H1 (cell line): Measurements from ENCODE around the gene PTPA. TPM values are rescaled to one million over a fixed set of nuclear protein-coding genes. Genes with fewer than 3 reads are reported as not detected.

Experiments
- CHD2 ChIP-seq: IDR thresholded peaks from 2 replicates; pipeline ENCODE4 v1.6.1; 2012; ENCODE audit warnings: low read length, improper control_type of control experiment
- CTCF ChIP-seq, 3 experiments: IDR thresholded peaks; 1 replicate in 2 of 3; 2 replicates in 1 of 3; pipeline versions ENCODE4 v1.5.1 to v1.6.1; 2011; ENCODE audit warnings: low read length in 3 of 3, mild to moderate bottlenecking in 3 of 3, inconsistent platforms in 2 of 3, low read depth in 1 of 3, moderate library complexity in 1 of 3; ENCODE audit not compliant: insufficient read depth in 1 of 3; ENCODE audit errors: control extremely low read depth in 1 of 3
- EGR1 ChIP-seq: IDR thresholded peaks from 2 replicates; pipeline ENCODE4 v1.6.1; 2011; ENCODE audit warnings: low read depth, low read length, borderline replicate concordance
- EZH2 ChIP-seq: fragments of 200-600 bp; sonication (generic); IDR thresholded peaks from 2 replicates; pipeline ENCODE4 v1.7.1; 2012; ENCODE audit warnings: low read depth, mild to moderate bottlenecking, moderate library complexity, low read length, inconsistent platforms; ENCODE audit not compliant: severe bottlenecking
- NANOG ChIP-seq: IDR thresholded peaks from 2 replicates; pipeline ENCODE4 v1.6.1; 2011; ENCODE audit warnings: low read length, low read depth, mild to moderate bottlenecking, inconsistent platforms; ENCODE audit not compliant: insufficient read depth, poor library complexity, severe bottlenecking
- SIN3A ChIP-seq, 2 experiments: IDR thresholded peaks in 1 of 2; conservative IDR thresholded peaks in 1 of 2; 2 replicates each; pipeline ENCODE4 v1.6.1; 2011 to 2012; ENCODE audit warnings: low read length in 2 of 2, improper control_type of control experiment in 1 of 2, low read depth in 1 of 2, mild to moderate bottlenecking in 1 of 2
- polyA plus RNA-seq, 7 experiments: library from polyadenylated mRNA; depleted of rRNA in 3 of 7; stranded (reverse) in 5 of 7; unstranded in 2 of 7; fragments of >200 nt in 5 of 7; fragments of 200-250 nt in 2 of 7; gene quantifications; 1 replicate in 5 of 7; 2 replicates in 1 of 7; 4 replicates in 1 of 7; pipeline versions ENCODE4 v1.2.1 to v1.2.3, GENCODE V29; 2011 to 2013; ENCODE audit warnings: missing spikeins in 2 of 7, mixed read lengths in 2 of 7
- total RNA-seq: library from RNA; stranded (reverse); fragmentation: NEBNext Ultra II Directional; extraction: Animal tissue kit (Norgen Biotek cat#: 25700); gene quantifications from 2 replicates; pipeline ENCODE4 v1.2.1, GENCODE V29; 2021

PTPA gene
- total and polyA plus RNA-seq, 2 of the 8 experiments (the other 6 are each of a cell fraction or from before 2014, with no cell fraction given): 114 to 145 TPM

GRCh38 chr9:129178568-129179382 is 67.6 kb downstream of the PTPA start (continued):
- no peak for TF ChIP-seq EZH2
- TF ChIP-seq CHD2: no peak
- TF ChIP-seq EGR1: peak; percentile 80
- TF ChIP-seq NANOG: peak; percentile 71
- TF ChIP-seq CTCF (IDR thresholded peaks at IDR 0.05; ENCODE audit: control extremely low read depth in 1 of 3, insufficient read depth in 1 of 3, low read depth in 1 of 3, low read length in 3 of 3): no peak
- peak; percentile 23 to 24; a peak in 1 of 4 replicates for TF ChIP-seq SIN3A (conservative IDR thresholded peaks at IDR 0.05 in 1 of 2, IDR thresholded peaks at IDR 0.05 in 1 of 2; ENCODE audit: low read depth in 1 of 2, low read length in 2 of 2)
